AG09319 (cell line): ENCODE data around the gene CHRDL2.
A peak's percentile ranks its signal among the peaks of the same experiment; 100 is the strongest.

Source experiments
- DNase-seq: peaks from one replicate; pipeline ENCODE4 v3.0.0-alpha.2; 2010; ENCODE audit warnings: low read depth; ENCODE audit errors: extremely low read depth
- TF ChIP-seq, protein P1 (sequence below): IDR thresholded peaks from 2 replicates; pipeline ENCODE4 v1.5.1; 2011; ENCODE audit warnings: low read depth, mild to moderate bottlenecking, inconsistent platforms, low read length, moderate library complexity

CHRDL2 gene

DNA sequence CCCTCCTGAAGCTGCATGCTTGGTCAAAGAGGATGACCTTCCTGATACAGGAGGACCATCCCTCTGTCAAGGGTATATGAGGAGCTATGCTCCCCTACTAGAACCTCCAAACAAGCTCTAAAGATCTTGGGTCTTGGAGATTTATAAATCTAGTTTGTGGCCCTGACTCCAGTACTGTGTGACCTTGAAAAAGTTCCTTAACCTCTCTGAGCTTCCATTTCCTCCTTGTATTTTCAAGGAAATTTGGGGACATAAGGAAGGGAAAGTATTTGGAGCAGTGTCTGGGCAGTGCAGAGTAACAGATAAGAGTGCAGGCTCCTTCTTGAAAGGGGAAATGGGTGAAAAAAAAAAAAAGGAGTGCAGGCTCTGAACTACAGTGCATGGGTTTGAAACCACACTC, 45.9 kb downstream of the CHRDL2 start:
- TF ChIP-seq, protein P1, sequence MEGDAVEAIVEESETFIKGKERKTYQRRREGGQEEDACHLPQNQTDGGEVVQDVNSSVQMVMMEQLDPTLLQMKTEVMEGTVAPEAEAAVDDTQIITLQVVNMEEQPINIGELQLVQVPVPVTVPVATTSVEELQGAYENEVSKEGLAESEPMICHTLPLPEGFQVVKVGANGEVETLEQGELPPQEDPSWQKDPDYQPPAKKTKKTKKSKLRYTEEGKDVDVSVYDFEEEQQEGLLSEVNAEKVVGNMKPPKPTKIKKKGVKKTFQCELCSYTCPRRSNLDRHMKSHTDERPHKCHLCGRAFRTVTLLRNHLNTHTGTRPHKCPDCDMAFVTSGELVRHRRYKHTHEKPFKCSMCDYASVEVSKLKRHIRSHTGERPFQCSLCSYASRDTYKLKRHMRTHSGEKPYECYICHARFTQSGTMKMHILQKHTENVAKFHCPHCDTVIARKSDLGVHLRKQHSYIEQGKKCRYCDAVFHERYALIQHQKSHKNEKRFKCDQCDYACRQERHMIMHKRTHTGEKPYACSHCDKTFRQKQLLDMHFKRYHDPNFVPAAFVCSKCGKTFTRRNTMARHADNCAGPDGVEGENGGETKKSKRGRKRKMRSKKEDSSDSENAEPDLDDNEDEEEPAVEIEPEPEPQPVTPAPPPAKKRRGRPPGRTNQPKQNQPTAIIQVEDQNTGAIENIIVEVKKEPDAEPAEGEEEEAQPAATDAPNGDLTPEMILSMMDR: no peak
- no peak for DNase-seq

DNA sequence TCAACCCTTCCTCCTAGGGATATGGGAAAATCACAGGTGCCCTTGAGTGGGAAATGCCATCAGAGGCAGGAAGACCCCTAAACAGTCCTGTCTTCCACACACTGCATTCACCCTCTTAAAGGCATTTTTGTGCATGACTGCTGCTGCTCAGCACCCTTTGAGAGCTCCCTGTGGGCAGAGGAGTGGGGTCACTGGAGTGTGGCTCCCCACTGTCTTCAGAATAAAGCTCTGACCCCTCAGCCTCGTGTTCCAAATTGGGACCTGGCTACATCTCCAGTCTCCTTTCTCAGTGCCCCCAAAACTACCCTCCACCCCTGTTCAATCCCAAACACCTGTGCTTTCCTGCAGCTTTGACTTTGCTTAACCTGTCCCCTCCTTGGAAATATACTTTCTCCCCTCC, 46.6 kb downstream of the CHRDL2 start:
- TF ChIP-seq, protein P1: no peak
- no peak for DNase-seq

DNA sequence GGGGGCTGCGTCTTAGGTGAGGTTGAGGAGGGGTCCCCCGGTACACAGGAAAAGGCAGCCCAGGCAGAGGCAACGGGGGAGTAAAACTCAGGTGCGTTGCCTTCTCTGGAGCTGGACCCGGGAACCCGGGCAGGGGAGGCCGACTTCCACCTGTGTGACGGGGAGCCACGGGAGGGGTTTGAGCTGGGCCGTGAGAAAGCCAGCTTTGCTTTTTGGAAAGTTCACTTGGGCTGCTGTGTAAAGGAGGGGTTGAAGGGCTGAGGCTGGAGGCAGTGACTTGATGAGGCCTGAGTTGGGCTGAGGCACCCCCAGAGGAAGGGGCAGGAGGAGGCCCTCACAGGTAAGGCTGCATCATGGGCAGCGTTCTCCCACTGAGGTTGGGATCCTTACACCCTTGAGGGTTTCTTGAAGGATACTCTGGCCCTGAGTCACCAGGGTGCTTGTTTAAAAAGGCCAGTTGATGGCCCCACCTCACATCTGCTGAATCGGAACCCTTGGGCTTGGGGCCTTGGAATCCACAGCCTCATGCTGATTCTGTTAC, 47.2 kb downstream of the CHRDL2 start:
- DNase-seq: no peak
- TF ChIP-seq, protein P1: no peak

DNA sequence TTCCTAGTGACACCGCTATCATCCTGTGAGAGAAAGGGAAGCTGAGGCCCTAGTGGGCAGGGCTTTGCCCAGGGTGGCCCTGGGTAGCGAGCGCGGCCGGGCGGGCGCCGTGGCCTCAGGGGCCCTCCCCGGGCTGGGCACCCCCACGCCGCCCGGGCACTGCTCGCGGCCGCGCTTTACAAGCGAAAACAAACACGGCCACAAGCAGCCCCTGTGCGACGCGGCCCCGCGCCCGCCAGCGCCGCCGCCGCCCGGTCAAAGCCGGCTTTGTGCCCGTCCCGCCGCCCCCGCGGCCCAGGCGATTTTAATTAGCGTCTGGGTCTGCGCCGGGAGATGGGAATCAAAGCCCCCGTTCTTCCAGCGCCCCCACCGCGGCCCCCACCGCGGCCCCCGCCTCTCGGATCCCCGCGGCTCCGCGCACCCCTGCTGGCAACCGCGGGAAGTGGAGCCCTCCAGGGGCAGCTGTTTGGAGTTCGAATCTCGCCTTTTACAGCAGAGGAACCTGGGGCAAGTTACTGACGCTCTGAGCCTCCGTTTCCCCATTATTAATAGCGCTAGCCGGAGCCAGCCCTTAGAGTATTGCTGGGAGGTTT, 47.9 kb downstream of the CHRDL2 start:
- DNase-seq: no peak
- TF ChIP-seq, protein P1: peak; percentile 44

DNA sequence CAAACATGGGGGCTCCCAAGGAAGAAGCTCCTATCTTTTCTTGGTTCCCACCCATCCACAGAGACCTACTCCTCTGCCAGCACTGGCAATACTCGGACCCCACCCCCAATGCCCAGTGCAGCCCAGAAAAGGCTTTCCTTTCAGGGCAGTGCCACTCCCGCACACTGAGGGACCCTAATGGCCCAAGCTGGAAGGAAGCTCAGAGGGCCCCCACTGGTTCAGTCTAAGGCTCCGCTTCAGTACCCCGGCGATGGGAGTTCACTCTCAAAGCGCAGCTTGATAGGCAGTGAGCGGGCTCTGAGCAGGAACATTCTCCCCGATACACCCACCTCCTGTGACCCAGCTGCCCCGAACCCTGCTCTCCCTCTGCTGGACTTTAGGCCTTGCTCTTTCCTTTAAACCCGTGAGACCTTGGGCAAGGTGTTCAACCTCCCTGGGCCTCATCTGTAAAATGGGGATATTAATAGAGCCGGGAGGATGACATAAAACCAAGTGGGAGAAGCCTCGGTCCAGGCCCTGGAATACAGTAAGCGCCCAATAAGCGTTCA, 48.4 kb downstream of the CHRDL2 start:
- no peak for DNase-seq
- TF ChIP-seq, protein P1: no peak

DNA sequence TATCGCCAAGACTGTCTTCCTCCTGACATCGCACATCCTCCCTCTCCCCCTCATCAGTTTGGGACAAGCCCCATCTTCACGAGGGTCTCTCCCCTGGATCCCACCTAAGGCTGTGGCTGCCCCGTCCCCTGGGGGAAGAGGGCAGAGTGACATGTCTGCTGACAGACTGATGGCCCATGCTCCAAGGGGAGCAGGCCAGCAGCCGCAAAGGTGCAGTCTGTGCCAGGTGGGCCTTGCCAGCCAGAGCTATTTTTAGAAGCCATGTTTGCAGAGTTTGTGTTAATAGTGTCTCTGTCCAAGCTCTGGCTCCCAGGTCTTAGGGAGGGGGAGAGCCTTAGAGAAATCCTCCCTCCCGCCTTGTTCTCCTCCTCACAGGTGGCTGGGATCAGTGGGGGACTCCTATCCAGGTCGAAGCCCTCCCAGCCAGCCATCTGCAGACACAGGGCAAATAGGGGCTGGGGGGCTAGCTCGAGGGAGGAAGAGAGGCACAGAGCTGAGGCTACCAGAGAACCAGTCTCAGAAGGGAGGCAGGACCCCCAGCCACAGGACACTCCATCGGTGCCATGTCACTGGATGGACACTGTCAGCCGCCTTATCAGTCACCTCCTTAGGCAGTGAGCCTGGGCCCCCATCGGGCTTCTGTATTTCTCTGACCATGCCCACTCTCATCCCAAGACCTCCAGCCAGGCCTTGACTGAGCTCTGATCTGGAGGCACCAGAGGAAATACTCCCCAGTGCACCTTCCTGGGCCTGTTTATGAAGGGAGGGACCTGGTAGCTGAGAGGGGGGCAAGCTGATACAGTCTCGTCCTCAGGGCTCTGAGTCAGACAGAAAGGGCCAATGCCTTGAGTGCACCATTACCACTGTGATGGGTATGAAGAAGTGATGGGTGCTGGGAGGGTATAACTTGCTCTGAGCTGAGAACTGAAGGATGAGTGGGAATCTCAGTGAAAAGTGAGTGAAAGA, 49.3 kb downstream of the CHRDL2 start:
- no peak for DNase-seq
- TF ChIP-seq, protein P1: no peak
